HepG2 (cell line): ENCODE results near the gene SGCD. TPM values are rescaled to one million over a fixed set of nuclear protein-coding genes. Genes with fewer than 3 reads are reported as not detected.

ENCODE experiments used
- ATAC-seq: fragments of 200-7000 bp; cut with Tn5 transposase; 3 replicates; pipeline ENCODE4 v1.9.1; 2020; ENCODE audit warnings: mild to moderate bottlenecking, moderate library complexity
- BruUV-seq: library from RNA; stranded (reverse); fragments of 400-500 nt; replicated peaks from 2 replicates; lab custom pipeline; 2021; lab: Mats Ljungman, UMichigan
- CTCF ChIA-PET: fragments of 300-600 bp; formaldehyde crosslinking; extraction: SDS; loops from one replicate; lab custom pipeline; 2021; ENCODE audit warnings: low total read pairs, inconsistent platforms, low intra/inter-chr PET ratio; lab: Yijun Ruan, JAX
- POLR2A ChIA-PET: fragments of 350-600 bp; sonication (Branson Sonifier 250); formaldehyde crosslinking; loops from one replicate; lab custom pipeline; 2020; ENCODE audit warnings: antibody characterized with exemption, inconsistent platforms; lab: Yijun Ruan, JAX
- DNase-seq: peaks from one replicate; pipeline ENCODE4 v3.0.0-alpha.2; 2015; ENCODE audit warnings: low spot score
- FAIRE-seq: peaks from 3 replicates; lab custom pipeline; 2011; peaks lifted over from hg19 to GRCh38; lab: Jason Lieb, UNC
- H2AFZ ChIP-seq: one replicate; pipeline ENCODE4 v1.6.1; 2011; ENCODE audit warnings: low read length, inconsistent platforms
- H3K27ac ChIP-seq: fragments of 300-600 bp; 3 replicates; pipeline ENCODE4 v1.8.0; 2011; ENCODE audit warnings: mixed run types, mild to moderate bottlenecking, mixed read lengths, low read length, inconsistent platforms; ENCODE audit not compliant: insufficient read depth; ENCODE audit errors: extremely low read length
- H3K27me3 ChIP-seq, 2 experiments: fragments of 200-600 bp in 1 of 2; 2 replicates in 1 of 2; 3 replicates in 1 of 2; pipeline versions ENCODE4 v1.6.0 to v1.8.0; 2011; ENCODE audit warnings: low read length in 2 of 2, mild to moderate bottlenecking in 2 of 2, moderate library complexity in 2 of 2, inconsistent platforms in 1 of 2; ENCODE audit not compliant: insufficient read depth in 2 of 2, control insufficient read depth in 1 of 2
- H3K36me3 ChIP-seq, 2 experiments: fragments of 200-600 bp in 1 of 2; replicated peaks in 1 of 2; 2 replicates in 1 of 2; 3 replicates in 1 of 2; pipeline versions ENCODE4 v1.5.1 to v1.8.0; 2011; ENCODE audit warnings: low read length in 2 of 2, inconsistent platforms in 1 of 2; ENCODE audit not compliant: insufficient read depth in 2 of 2, control insufficient read depth in 1 of 2
- H3K4me1 ChIP-seq: 2 replicates; pipeline ENCODE4 v1.5.1; 2012; ENCODE audit warnings: low read length, inconsistent platforms; ENCODE audit not compliant: insufficient read depth
- H3K4me2 ChIP-seq: 2 replicates; pipeline ENCODE4 v1.6.0; 2011; ENCODE audit warnings: low read depth, low read length, inconsistent platforms
- H3K4me3 ChIP-seq, 3 experiments: fragments of 200-600 bp in 1 of 3; sonication (generic), shearing (Covaris generic) in 1 of 3; replicated peaks in 1 of 3; 2 replicates each; pipeline ENCODE4 v1.5.1; 2011 to 2016; ENCODE audit warnings: low read length in 3 of 3, inconsistent platforms in 2 of 3, low read depth in 2 of 3, mild to moderate bottlenecking in 2 of 3, control low read depth in 1 of 3, mixed read lengths in 1 of 3; ENCODE audit not compliant: insufficient read depth in 1 of 3
- H3K79me2 ChIP-seq: one replicate; pipeline ENCODE4 v1.6.1; 2011; ENCODE audit warnings: low read length, inconsistent platforms; ENCODE audit not compliant: insufficient read depth
- H3K9ac ChIP-seq: 2 replicates; pipeline ENCODE4 v1.6.0; 2011; ENCODE audit warnings: mild to moderate bottlenecking, low read depth, low read length, inconsistent platforms; ENCODE audit not compliant: insufficient read depth
- H3K9me3 ChIP-seq: 2 replicates; pipeline ENCODE4 v1.5.1; 2012; ENCODE audit warnings: mild to moderate bottlenecking, low read length
- H4K20me1 ChIP-seq: 2 replicates; pipeline ENCODE4 v1.6.0; 2011; ENCODE audit warnings: inconsistent platforms, mild to moderate bottlenecking, low read length, moderate library complexity; ENCODE audit not compliant: insufficient read depth
- HMG20B ChIP-seq: conservative IDR thresholded peaks from 2 replicates; pipeline ENCODE4 v1.6.1; 2016; ENCODE audit warnings: missing genetic modification reagents, missing compliant biosample characterization
- ISX ChIP-seq: sonication (generic); formaldehyde crosslinking; conservative IDR thresholded peaks from 2 replicates; pipeline ENCODE4 v1.5.0; 2020; ENCODE audit warnings: missing genetic modification reagents
- NBN ChIP-seq: fragments of 450-650 bp; conservative IDR thresholded peaks from 2 replicates; pipeline ENCODE4 v1.6.1; 2017
- RCOR2 ChIP-seq: IDR thresholded peaks from 2 replicates; pipeline ENCODE4 v1.6.1; 2016; ENCODE audit warnings: missing biosample characterization, missing genetic modification reagents
- ZNF558 ChIP-seq: sonication (generic); formaldehyde crosslinking; IDR thresholded peaks from 2 replicates; pipeline ENCODE4 v1.9.0; 2022; ENCODE audit warnings: mild to moderate bottlenecking, missing genetic modification reagents, borderline replicate concordance
- WGBS: methylation state at CpG from one replicate; pipeline ENCODE4 v1.1.6; 2017; ENCODE audit warnings: low lambda C conversion rate; 5-methylcytosine and 5-hydroxymethylcytosine counted together
- in situ Hi-C: cut with HindIII; loops from 2 replicates; pipeline ENCODE4 v1.10.0; 2017; ENCODE audit warnings: low pct_unique_long_range_greater_than_20kb; ENCODE audit not compliant: extremely low pct_ligation_motif_present
- intact Hi-C: fragments of 100-400 bp; cut with micrococcal nuclease; formaldehyde crosslinking; loops from one replicate; pipeline ENCODE4 v1.10.0; 2022; ENCODE audit not compliant: unreplicated experiment
- polyA plus RNA-seq, 8 experiments: library from polyadenylated mRNA; depleted of rRNA in 3 of 8; stranded (reverse) in 7 of 8; unstranded in 1 of 8; fragments of >200 nt; fragmentation: Illumina TruSeq in 4 of 8; extraction: Trizol in 4 of 8; gene quantifications; 2 replicates each; pipeline versions ENCODE4 v1.2.1 to v1.2.3, GENCODE V29; 2011 to 2016; ENCODE audit warnings: low read depth in 4 of 8, missing spikeins in 1 of 8, mixed read lengths in 1 of 8; ENCODE audit not compliant: insufficient read depth in 1 of 8
- total RNA-seq, 5 experiments: library from RNA; depleted of rRNA; stranded (reverse); fragments of >200 nt; fragmentation: Illumina TruSeq; extraction: Trizol; gene quantifications; 2 replicates each; pipeline ENCODE4 v1.2.3, GENCODE V29; 2016; ENCODE audit warnings: low read depth in 1 of 5
- TF ChIP-seq, protein P1 (sequence below): sonication (generic); formaldehyde crosslinking; IDR thresholded peaks from 2 replicates; pipeline ENCODE4 v1.5.1; 2020; ENCODE audit warnings: mild to moderate bottlenecking, missing genetic modification reagents
- TF ChIP-seq, protein P2 (sequence below): IDR thresholded peaks from 2 replicates; pipeline ENCODE4 v1.6.1; 2016; ENCODE audit warnings: low read depth, control low read depth

The SGCD gene
- total and polyA plus RNA-seq, 2 of the 13 experiments (the other 11 are each of a cell fraction or from before 2014, with no cell fraction given) = not detected

DNA sequence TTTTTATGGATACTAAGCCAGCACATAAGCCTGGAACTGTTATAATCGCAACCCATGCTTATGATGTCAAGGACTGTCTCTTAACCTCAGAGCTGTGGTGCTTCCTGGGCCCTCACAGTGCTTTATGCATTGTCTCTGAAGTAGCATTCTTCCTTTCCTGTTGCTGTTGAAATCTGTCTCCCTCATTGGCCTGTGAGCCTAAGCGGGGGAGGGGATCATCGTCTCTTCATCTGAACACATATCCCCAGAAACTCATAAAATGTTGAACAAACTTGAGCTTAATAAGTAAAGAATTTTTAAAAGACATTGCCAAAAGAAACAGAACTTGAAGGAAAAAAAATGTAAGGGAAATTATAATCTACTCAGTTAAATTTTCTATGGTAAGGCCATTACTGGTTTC is 80.3 kb downstream of the SGCD start:
- BruUV-seq = no TSS peak
- Histone ChIP-seq H3K9me3 (no peaks in the 10 kb centered on the region), H3K27me3 (no peaks in the 10 kb centered on the region), H3K4me3 (no peak overlapping the region), H3K4me2 (no peak overlapping the region), H3K36me3 (no peaks in the 10 kb centered on the region), H3K4me1 (no peaks in the 10 kb centered on the region), H3K27ac (no peak overlapping the region), H2AFZ (no peak overlapping the region), H3K79me2 (no peaks in the 10 kb centered on the region), H4K20me1 (no peaks in the 10 kb centered on the region), H3K9ac (no peak overlapping the region)
- ATAC-seq (no peak), DNase-seq (no peak), FAIRE-seq (no peak)
- intact Hi-C loops = no loop called here
- WGBS = 3% methylated on average over 3 of the region's 3 CpGs
- TF ChIP-seq, protein P1, sequence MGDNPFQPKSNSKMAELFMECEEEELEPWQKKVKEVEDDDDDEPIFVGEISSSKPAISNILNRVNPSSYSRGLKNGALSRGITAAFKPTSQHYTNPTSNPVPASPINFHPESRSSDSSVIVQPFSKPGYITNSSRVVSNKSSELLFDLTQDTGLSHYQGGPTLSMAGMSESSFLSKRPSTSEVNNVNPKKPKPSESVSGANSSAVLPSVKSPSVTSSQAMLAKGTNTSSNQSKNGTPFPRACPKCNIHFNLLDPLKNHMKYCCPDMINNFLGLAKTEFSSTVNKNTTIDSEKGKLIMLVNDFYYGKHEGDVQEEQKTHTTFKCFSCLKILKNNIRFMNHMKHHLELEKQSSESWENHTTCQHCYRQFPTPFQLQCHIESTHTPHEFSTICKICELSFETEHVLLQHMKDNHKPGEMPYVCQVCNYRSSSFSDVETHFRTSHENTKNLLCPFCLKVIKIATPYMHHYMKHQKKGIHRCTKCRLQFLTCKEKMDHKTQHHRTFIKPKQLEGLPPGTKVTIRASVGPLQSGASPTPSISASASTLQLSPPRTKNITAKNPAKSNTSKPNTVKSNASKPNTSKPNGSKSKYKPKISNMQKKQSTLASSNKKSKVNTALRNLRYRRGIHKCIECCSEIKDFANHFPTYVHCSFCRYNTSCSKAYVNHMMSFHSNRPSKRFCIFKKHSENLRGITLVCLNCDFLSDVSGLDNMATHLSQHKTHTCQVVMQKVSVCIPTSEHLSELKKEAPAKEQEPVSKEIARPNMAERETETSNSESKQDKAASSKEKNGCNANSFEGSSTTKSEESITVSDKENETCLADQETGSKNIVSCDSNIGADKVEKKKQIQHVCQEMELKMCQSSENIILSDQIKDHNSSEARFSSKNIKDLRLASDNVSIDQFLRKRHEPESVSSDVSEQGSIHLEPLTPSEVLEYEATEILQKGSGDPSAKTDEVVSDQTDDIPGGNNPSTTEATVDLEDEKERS (CRISPR knock-in tag) = no peak
- TF ChIP-seq ISX (CRISPR knock-in tag) (no peak), RCOR2 (CRISPR knock-in tag) (no peak), NBN (no peak), ZNF558 (CRISPR knock-in tag) (no peak), HMG20B (CRISPR knock-in tag) (no peak)
- TF ChIP-seq, protein P2, sequence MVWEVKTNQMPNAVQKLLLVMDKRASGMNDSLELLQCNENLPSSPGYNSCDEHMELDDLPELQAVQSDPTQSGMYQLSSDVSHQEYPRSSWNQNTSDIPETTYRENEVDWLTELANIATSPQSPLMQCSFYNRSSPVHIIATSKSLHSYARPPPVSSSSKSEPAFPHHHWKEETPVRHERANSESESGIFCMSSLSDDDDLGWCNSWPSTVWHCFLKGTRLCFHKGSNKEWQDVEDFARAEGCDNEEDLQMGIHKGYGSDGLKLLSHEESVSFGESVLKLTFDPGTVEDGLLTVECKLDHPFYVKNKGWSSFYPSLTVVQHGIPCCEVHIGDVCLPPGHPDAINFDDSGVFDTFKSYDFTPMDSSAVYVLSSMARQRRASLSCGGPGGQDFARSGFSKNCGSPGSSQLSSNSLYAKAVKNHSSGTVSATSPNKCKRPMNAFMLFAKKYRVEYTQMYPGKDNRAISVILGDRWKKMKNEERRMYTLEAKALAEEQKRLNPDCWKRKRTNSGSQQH (CRISPR knock-in tag) = no peak
- CTCF ChIA-PET = no interaction called here
- in situ Hi-C loops = no loop called here
- POLR2A ChIA-PET = no interaction called here
